22Rv1 (cell line): ENCODE data around the gene CCDC85B.
A peak's percentile ranks its signal among the peaks of the same experiment; 100 is the strongest.

Experiments used
- H3K27ac ChIP-seq: fragments of 450-650 bp; 2 replicates; pipeline ENCODE4 v1.5.1; 2017
- CTCF ChIP-seq: fragments of 450-650 bp; IDR thresholded peaks from 2 replicates; pipeline ENCODE4 v1.5.1; 2017; ENCODE audit warnings: mild to moderate bottlenecking
- ZFX ChIP-seq: fragments of 450-650 bp; IDR thresholded peaks from 2 replicates; pipeline ENCODE4 v1.6.1; 2017; ENCODE audit warnings: antibody characterized with exemption, borderline replicate concordance

The CCDC85B gene

DNA sequence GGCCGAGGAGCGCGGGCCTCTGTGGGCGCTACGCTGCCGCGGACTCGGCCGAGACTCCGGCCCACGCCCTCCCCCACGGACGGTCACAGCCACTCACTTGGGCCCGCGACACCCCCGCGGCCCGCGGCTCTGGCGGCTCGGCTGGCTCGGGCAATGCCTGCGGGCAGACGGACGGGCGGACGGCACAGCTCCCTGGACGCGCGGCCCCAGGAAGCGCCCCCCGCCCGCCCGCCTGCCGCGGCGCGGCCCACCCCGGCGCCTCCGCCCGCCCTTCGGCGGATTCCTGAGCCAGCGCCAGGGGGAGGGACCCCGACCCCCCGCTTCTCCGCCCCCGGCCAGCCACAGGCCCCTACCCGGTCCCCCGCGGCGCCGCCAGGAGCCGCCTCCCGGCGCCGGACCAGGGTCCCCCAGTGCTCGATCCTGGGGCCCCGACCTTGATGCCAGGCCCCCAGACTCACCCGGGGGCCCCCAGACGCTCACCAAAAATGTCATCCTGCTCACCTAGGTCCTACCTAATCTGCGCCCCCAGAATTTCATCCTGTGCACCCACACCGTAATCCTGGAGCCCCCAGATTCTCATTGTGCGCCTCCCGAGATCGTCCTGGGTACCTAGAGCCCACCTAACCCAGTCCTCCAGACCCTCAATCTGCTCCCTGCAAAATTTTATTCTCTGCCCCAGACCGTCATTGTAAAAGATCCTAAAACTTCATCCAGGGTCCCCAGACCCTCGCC, 17.7 kb upstream of the CCDC85B start, which contains the start of gene EFEMP2:
EFEMP2 (minus strand) TSS at position 215 of the 732 bp plus-strand sequence. CDS start 446 bp downstream, outside the sequence.
- no peak for TF ChIP-seq CTCF
- TF ChIP-seq ZFX = no peak
- 0 out of 2 replicates have a peak within 1 kb of the TSS, but pooled peaks have one; percentile 34 for H3K27ac ChIP-seq

- no peak for TF ChIP-seq CTCF
- TF ChIP-seq ZFX = no peak
- H3K27ac ChIP-seq = 0 out of 2 replicates have a peak overlapping the region, but pooled peaks have one; percentile 34
These were observed 16.9 kb upstream of the CCDC85B start for GRCh38 chr11:65873318-65874156.

GRCh38 chr11:65879617-65880016, 10.9 kb upstream of the CCDC85B start, which contains the start of gene CTSW:
Gene CTSW (plus strand): TSS chr11:65879837. CDS start chr11:65879855, 18 bp downstream.
- no peak within 1 kb of the TSS for H3K27ac ChIP-seq
- TF ChIP-seq ZFX (no peak), CTCF (no peak)

- TF ChIP-seq ZFX (no peak), CTCF (no peak)
These were observed 10.4 kb upstream of the CCDC85B start for GRCh38 chr11:65880027-65880426.

GRCh38 chr11:65880844-65881421, 9.5 kb upstream of the CCDC85B start:
- TF ChIP-seq CTCF (no peak), ZFX (no peak)
- H3K27ac ChIP-seq = no peak overlapping the region

More at GRCh38 chr11:65880027-65880426, 10.4 kb upstream of the CCDC85B start:
- no peak overlapping the region for H3K27ac ChIP-seq

- no peak overlapping the region for H3K27ac ChIP-seq
- TF ChIP-seq ZFX (no peak), CTCF (no peak)
These were observed 8.1 kb upstream of the CCDC85B start for GRCh38 chr11:65882120-65883057.
